ACC112 (cell line): Measurements from ENCODE around the gene RC3H1.

ENCODE experiments used
- H2AFZ ChIP-seq: fragments of 200-600 bp; sonication (generic); one replicate; pipeline ENCODE4 v1.6.0; 2017; ENCODE audit warnings: antibody characterized with exemption, low read length; ENCODE audit not compliant: unreplicated experiment
- H3K27ac ChIP-seq: fragments of 200-600 bp; sonication (generic); 2 replicates; pipeline ENCODE4 v1.5.1; 2014; ENCODE audit warnings: low read depth, mild to moderate bottlenecking, antibody characterized with exemption, low read length, moderate library complexity
- H3K27me3 ChIP-seq: fragments of 200-600 bp; sonication (generic); 2 replicates; pipeline ENCODE4 v1.6.1; 2014; ENCODE audit warnings: mild to moderate bottlenecking, antibody characterized with exemption, low read length, moderate library complexity, mixed read lengths; ENCODE audit not compliant: insufficient read depth
- H3K36me3 ChIP-seq: fragments of 200-600 bp; sonication (generic); 2 replicates; pipeline ENCODE4 v1.6.1; 2016; ENCODE audit warnings: mild to moderate bottlenecking, antibody characterized with exemption, low read length, moderate library complexity, mixed read lengths; ENCODE audit not compliant: insufficient read depth
- H3K4me1 ChIP-seq: fragments of 200-600 bp; sonication (generic); one replicate; pipeline ENCODE4 v1.6.1; 2016; ENCODE audit warnings: low read length, mixed read lengths; ENCODE audit not compliant: insufficient read depth, unreplicated experiment, control insufficient read depth
- H3K4me3 ChIP-seq: fragments of 200-600 bp; sonication (generic); 2 replicates; pipeline ENCODE4 v1.5.1; 2014; ENCODE audit warnings: mild to moderate bottlenecking, low read depth, low read length
- H3K79me2 ChIP-seq: fragments of 200-600 bp; sonication (generic); one replicate; pipeline ENCODE4 v1.6.0; 2016; ENCODE audit warnings: low read length; ENCODE audit not compliant: control insufficient read depth, unreplicated experiment, insufficient read depth

The RC3H1 gene

DNA sequence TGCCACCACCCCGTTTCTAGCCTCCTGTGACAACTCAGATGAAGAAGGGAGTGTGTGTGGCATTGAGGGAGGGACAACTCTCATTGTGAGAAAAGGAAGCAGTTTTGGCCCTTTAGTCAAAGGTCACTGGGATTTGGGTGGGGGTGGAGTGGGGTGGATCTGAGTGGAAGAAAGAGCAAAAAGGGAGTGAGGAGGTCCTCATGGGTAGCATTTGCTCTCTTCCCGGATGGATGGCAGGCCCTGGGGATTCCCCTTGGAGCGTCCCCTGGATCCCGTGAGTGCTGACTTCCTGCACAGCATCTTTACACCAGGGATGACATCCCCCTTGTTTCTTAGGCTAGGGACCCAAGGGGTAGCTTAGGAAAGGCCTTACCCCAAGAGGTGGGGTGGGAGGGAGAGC, 105.5 kb downstream of the RC3H1 start:
- Histone ChIP-seq H3K27me3 (0 out of 2 replicates have a peak, but pooled peaks cover 3% of the 10 kb centered on the region), H2AFZ (no peak overlapping the region), H3K79me2 (no peaks in the 10 kb centered on the region), H3K4me3 (no peak overlapping the region), H3K27ac (no peak overlapping the region), H3K4me1 (no peaks in the 10 kb centered on the region), H3K36me3 (no peaks in the 10 kb centered on the region)

DNA sequence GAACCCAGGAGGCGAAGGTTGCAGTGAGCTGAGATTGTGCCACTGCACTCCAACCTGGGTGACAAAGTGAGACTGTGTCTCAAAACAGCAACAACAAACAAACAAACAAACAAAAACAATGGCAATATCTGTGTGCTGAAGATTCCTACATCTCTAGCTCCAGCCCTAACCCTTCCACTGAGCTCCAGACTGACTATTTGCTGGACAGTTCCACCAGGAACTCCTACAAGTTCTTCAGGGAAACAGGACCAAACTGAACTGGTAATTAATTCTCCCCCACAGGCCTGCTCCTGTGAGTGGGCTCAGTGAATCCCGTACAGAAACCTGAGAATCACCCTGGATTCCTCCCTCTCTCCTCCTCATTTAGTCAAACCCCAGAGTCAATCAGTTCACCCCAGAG, 106.6 kb downstream of the RC3H1 start:
- Histone ChIP-seq H3K79me2 (no peaks in the 10 kb centered on the region), H3K36me3 (no peaks in the 10 kb centered on the region), H3K27me3 (no peaks in the 10 kb centered on the region), H3K4me3 (no peak overlapping the region), H3K4me1 (no peaks in the 10 kb centered on the region), H3K27ac (no peak overlapping the region), H2AFZ (no peak overlapping the region)

DNA sequence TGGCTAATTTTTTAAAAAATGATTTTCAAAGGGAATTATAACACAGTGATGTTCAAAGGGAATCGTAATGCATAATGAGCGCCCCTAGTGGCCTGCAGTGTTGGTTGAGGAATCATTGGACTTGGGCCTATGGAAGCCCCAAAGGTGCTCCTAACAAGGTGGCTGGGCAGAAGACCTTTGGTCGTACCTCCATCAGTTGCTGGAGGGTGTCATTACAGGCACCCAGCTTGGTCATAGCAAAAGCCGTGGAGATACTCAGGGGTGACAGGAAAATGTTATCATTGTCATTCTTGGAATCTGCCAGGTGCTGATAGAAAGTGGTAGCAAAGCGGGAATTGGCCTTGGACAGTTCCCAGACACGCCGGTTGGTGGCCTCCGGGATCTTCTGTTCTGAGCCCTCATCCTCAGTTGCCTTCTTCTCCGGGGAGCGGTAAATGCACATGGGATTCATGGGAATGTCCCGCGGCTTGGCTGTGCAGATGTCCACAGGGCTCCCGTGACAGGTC, 107.7 kb downstream of the RC3H1 start:
- Histone ChIP-seq H3K36me3 (no peaks in the 10 kb centered on the region), H3K27me3 (no peaks in the 10 kb centered on the region), H3K27ac (no peak overlapping the region), H3K4me3 (no peak overlapping the region), H3K4me1 (no peaks in the 10 kb centered on the region), H2AFZ (no peak overlapping the region), H3K79me2 (no peaks in the 10 kb centered on the region)

DNA sequence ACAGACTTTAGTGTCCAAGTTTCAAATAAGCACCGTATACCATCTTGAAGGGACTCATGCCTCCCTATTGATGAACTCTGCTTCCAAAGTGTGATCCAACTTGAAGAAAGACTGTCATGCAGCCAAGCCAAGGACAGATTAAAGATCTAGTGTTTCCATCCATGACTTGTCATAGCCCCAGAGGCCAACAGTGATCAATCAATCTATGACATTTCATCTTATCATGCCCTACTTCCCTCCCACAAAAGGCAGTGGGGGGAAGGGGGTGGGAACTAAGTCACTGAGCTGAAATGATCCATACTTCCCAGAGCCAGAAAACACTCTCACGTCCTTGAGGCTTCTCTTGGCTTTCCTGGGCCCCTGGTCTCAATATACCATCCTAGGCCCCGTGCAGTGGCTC, 109.0 kb downstream of the RC3H1 start:
- Histone ChIP-seq H3K4me3 (no peak overlapping the region), H2AFZ (no peak overlapping the region), H3K27me3 (no peaks in the 10 kb centered on the region), H3K27ac (no peak overlapping the region), H3K79me2 (no peaks in the 10 kb centered on the region), H3K4me1 (no peaks in the 10 kb centered on the region), H3K36me3 (no peaks in the 10 kb centered on the region)

DNA sequence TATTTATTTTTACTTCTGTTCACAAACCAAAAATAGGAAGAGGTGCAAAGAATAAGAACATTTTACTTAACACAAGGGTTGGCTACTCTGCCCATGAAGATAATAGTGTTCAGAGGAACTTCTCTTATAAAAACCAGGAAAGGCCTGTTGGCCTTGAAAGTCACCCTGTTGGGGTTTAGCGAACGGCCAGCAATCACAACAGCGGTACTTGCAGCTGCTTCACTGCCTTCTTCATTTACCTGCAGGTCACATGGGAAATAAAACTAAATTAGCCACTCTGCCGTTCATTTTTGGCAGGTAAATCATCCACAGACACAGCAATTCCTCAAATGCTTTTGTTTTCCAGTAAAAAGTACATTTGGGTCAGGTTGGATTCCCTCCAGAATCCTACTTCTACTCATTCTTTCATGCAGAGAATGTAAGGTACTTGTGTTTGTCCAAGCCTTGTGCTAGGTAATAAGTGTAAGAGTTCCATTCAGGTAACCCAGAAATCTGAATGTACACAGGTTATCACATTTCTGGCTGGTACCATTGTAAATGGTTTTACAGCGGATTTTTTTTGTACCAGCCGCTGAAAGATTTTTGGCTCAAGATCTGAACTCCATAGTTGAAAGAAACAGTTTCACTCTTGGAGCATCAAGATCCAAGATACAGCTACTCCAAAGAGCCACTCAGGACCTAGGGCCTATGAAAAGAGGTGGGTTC, 118.2 kb downstream of the RC3H1 start:
- Histone ChIP-seq H3K4me1 (no peaks in the 10 kb centered on the region), H3K27me3 (no peaks in the 10 kb centered on the region), H2AFZ (no peak overlapping the region), H3K4me3 (no peak overlapping the region), H3K79me2 (no peaks in the 10 kb centered on the region), H3K27ac (no peak overlapping the region), H3K36me3 (no peaks in the 10 kb centered on the region)

DNA sequence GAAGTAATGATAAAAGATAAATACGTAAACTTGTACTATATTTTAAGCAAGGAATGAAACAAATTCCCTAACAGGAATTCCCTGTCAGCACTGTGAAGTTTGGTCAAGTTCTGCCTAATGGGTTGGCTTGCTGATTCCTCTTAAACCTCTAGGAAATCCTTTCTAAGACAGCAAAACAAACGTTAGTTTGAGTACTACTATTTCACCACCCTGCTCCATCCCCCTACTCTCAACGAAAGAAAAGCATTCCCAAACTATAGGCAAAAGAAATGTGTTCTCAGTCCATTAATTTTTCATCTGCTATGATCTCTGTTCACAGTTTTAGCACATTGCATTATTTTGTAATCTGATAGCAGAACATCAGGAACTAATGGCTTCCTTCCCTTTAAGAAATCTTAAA, 121.2 kb downstream of the RC3H1 start:
- Histone ChIP-seq H3K4me1 (no peaks in the 10 kb centered on the region), H3K27me3 (no peaks in the 10 kb centered on the region), H3K79me2 (no peaks in the 10 kb centered on the region), H3K4me3 (no peak overlapping the region), H3K36me3 (no peaks in the 10 kb centered on the region), H3K27ac (no peak overlapping the region), H2AFZ (no peak overlapping the region)

DNA sequence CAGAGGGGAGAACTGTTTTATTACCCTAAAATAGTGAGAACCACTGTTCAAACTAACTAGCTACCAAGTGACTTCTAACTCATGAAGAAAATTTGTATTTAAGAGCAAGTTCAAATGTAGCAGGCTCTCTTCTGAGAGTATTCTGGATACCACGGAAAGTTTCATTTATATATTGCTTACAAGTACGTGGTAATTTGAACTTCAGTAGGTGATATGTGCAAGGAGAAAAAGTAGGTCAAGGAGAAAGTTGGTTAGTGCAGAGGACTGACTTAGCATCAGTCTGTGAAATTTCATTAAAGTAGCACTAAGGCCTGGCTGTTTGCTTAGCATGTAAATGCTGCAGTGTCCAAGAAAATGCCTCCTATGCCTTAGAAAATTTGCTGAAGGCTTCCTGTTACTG, 121.7 kb downstream of the RC3H1 start:
- H3K4me3 ChIP-seq: no peak overlapping the region
- H3K36me3 ChIP-seq: no peaks in the 10 kb centered on the region
- H3K27me3 ChIP-seq: no peaks in the 10 kb centered on the region
- no peak overlapping the region for H3K27ac ChIP-seq
- H2AFZ ChIP-seq: no peak overlapping the region
- H3K79me2 ChIP-seq: no peaks in the 10 kb centered on the region
- no peaks in the 10 kb centered on the region for H3K4me1 ChIP-seq

DNA sequence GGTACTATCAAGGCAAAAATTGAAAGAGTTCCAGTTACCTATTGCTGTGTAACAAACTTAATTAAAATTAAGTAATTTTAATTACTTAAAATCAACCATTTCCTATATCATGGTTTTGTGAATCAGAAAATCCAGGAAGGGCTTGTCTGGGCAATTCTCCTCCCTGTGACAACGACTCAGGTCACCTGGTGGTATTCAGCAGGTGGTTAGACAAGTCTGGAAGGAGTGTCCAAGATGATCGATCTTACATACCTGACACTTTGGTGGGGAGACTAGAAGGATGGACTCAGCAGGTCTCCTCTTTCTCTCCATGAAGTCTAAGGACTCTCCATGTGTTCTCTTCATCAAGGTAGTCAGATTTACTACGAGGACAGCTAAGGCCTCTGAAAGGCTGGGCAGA, 128.0 kb downstream of the RC3H1 start:
- Histone ChIP-seq H3K27ac (no peak overlapping the region), H3K36me3 (no peaks in the 10 kb centered on the region; the same call in 1 of the 2 replicates), H2AFZ (no peak overlapping the region), H3K79me2 (no peaks in the 10 kb centered on the region), H3K4me1 (no peaks in the 10 kb centered on the region), H3K4me3 (no peak overlapping the region), H3K27me3 (no peaks in the 10 kb centered on the region)

DNA sequence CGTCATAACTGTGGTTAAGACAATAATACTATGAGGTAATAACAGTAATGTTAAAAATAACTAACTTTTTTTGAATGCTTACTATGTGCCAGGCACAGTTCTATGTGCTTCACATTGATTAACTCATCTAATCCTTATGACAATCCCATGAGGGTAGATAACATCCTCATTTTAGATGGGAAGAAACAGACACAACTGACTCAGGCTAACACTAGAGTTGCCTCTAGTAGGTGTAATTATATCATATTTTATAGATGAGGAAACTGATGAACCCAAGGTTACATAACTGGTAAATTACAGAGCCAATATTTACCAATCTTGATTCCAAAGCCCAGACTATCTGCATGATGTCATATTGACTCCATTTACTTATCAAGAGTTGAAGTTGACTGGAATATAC, 128.5 kb downstream of the RC3H1 start:
- no peak overlapping the region for H3K27ac ChIP-seq
- no peak overlapping the region for H3K4me3 ChIP-seq
- no peaks in the 10 kb centered on the region; the same call in 1 of the 2 replicates for H3K36me3 ChIP-seq
- H3K27me3 ChIP-seq: no peaks in the 10 kb centered on the region
- H2AFZ ChIP-seq: no peak overlapping the region
- H3K79me2 ChIP-seq: no peaks in the 10 kb centered on the region
- H3K4me1 ChIP-seq: no peaks in the 10 kb centered on the region

DNA sequence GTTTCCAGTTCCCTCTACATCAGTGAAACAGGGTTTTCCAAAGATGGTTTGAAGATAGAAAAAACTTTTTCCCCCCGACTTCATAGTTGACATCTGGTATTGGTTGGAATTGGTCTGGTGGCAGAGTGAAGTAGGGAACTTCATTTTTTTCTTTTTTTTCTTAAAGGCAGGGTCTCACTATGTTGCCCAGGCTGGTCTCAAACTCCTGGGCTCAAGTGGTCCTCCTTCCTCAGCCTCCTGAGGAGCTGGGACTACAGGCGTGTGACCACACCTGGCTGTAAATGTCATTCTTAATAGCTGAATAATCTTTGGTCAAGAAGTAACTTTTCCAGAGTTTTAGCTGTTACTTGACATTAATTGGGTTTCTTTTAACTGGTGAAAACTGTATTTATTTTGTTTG, 132.3 kb downstream of the RC3H1 start:
- no peaks in the 10 kb centered on the region for H3K79me2 ChIP-seq
- no peak overlapping the region for H2AFZ ChIP-seq

DNA sequence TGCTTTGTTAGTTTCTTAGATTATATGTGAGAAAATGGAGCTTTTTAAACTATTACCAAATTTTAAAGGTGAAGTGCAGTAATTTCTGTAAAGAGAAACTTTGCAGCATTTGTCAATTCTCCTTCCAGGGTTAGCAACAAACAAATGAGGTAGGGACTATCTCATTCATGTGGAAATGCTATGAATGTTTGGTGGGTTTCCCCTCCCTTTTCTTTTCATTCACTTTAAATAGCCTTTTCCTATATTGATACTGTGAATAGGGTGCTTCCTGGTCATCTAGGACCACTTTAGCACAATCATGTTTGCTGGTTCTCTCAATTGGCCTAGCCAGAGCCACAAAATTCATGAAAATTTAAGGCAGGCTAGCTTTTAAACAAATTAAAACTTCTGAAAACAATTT, 133.4 kb downstream of the RC3H1 start:
- H3K27me3 ChIP-seq: no peaks in the 10 kb centered on the region
- H3K36me3 ChIP-seq: peaks cover 14% of the 10 kb centered on the region
- H3K4me3 ChIP-seq: no peak overlapping the region
- H3K27ac ChIP-seq: no peak overlapping the region
- no peaks in the 10 kb centered on the region for H3K79me2 ChIP-seq
- no peak overlapping the region for H2AFZ ChIP-seq
- H3K4me1 ChIP-seq: no peaks in the 10 kb centered on the region

More for the DNA sequence above, 132.3 kb downstream of the RC3H1 start:
- H3K4me3 ChIP-seq: no peak overlapping the region
- H3K27me3 ChIP-seq: no peaks in the 10 kb centered on the region
- H3K27ac ChIP-seq: no peak overlapping the region
- no peaks in the 10 kb centered on the region for H3K4me1 ChIP-seq
- H3K36me3 ChIP-seq: peaks cover 14% of the 10 kb centered on the region
